PC-3 (cell line): Measurements from ENCODE around the gene FOXP4.

ENCODE experiments used
- EZH2 ChIP-seq: fragments of 300-600 bp; sonication (generic); IDR thresholded peaks from one replicate; pipeline ENCODE4 v1.6.1; 2017; ENCODE audit warnings: antibody characterized with exemption, mild to moderate bottlenecking, low read length; ENCODE audit not compliant: unreplicated experiment
- TF ChIP-seq, protein P1 (sequence below): fragments of 300-600 bp; sonication (generic); conservative IDR thresholded peaks from 2 replicates; pipeline ENCODE4 v1.5.1; 2017; ENCODE audit warnings: antibody characterized with exemption, low read depth, mild to moderate bottlenecking, low read length

- no peak for TF ChIP-seq EZH2
- TF ChIP-seq, protein P1, sequence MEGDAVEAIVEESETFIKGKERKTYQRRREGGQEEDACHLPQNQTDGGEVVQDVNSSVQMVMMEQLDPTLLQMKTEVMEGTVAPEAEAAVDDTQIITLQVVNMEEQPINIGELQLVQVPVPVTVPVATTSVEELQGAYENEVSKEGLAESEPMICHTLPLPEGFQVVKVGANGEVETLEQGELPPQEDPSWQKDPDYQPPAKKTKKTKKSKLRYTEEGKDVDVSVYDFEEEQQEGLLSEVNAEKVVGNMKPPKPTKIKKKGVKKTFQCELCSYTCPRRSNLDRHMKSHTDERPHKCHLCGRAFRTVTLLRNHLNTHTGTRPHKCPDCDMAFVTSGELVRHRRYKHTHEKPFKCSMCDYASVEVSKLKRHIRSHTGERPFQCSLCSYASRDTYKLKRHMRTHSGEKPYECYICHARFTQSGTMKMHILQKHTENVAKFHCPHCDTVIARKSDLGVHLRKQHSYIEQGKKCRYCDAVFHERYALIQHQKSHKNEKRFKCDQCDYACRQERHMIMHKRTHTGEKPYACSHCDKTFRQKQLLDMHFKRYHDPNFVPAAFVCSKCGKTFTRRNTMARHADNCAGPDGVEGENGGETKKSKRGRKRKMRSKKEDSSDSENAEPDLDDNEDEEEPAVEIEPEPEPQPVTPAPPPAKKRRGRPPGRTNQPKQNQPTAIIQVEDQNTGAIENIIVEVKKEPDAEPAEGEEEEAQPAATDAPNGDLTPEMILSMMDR, result no peak
These were observed 103.9 kb downstream of the FOXP4 start for GRCh38 chr6:41650120-41650519.
